Activated B cell treated with CpG ODN at 0.5 μM for 24 hours (primary cell): ENCODE measurements around the gene KDM4B. TPM values are rescaled to one million over a fixed set of nuclear protein-coding genes. Genes with fewer than 3 reads are reported as not detected.
A peak's percentile ranks its signal among the peaks of the same experiment; 100 is the strongest.

Experiments
- ATAC-seq: fragments of 200-7000 bp; cut with Tn5 transposase; one replicate; pipeline ENCODE4 v1.10.0; 2021; ENCODE audit warnings: low read depth, mild to moderate bottlenecking, moderate library complexity
- CTCF ChIA-PET: fragments of 350-600 bp; sonication (Branson Sonifier 250); formaldehyde crosslinking; loops from one replicate; lab custom pipeline; 2021; ENCODE audit warnings: antibody characterized with exemption; lab: Charles Lee
- POLR2A ChIA-PET: fragments of 350-600 bp; sonication (Branson Sonifier 250); formaldehyde crosslinking; loops from one replicate; lab custom pipeline; 2021; ENCODE audit warnings: antibody characterized with exemption; lab: Charles Lee
- DNase-seq: peaks from one replicate; pipeline ENCODE4 v3.0.0; 2022
- H3K27ac Mint-ChIP-seq: one replicate; pipeline ENCODE4 v1.8.0; 2020; ENCODE audit warnings: mixed read lengths
- H3K27me3 Mint-ChIP-seq: one replicate; pipeline ENCODE4 v1.8.0; 2021; ENCODE audit warnings: mixed read lengths
- H3K36me3 Mint-ChIP-seq: one replicate; pipeline ENCODE4 v1.8.0; 2021; ENCODE audit warnings: low read depth, mixed read lengths
- H3K4me1 Mint-ChIP-seq: one replicate; pipeline ENCODE4 v1.8.0; 2021; ENCODE audit warnings: mixed read lengths
- H3K4me3 Mint-ChIP-seq: one replicate; pipeline ENCODE4 v1.8.0; 2020; ENCODE audit warnings: mild to moderate bottlenecking, mixed read lengths
- H3K9me3 Mint-ChIP-seq: one replicate; pipeline ENCODE4 v1.8.0; 2020; ENCODE audit warnings: mixed read lengths
- intact Hi-C: fragments of 100-400 bp; cut with micrococcal nuclease; formaldehyde crosslinking; loops from one replicate; pipeline ENCODE4 v1.15.1; 2024
- total RNA-seq: library from RNA; stranded (reverse); gene quantifications from 2 replicates; pipeline ENCODE4 v1.2.3, GENCODE V29; 2022
- TF ChIP-seq, protein P1 (sequence below): fragments of 200-600 bp; IDR thresholded peaks from one replicate; pipeline ENCODE4 v1.8.0; 2022; ENCODE audit warnings: antibody characterized with exemption, mild to moderate bottlenecking

The KDM4B gene
- 76.4 and 88.9 TPM in 2 replicates for total RNA-seq

DNA sequence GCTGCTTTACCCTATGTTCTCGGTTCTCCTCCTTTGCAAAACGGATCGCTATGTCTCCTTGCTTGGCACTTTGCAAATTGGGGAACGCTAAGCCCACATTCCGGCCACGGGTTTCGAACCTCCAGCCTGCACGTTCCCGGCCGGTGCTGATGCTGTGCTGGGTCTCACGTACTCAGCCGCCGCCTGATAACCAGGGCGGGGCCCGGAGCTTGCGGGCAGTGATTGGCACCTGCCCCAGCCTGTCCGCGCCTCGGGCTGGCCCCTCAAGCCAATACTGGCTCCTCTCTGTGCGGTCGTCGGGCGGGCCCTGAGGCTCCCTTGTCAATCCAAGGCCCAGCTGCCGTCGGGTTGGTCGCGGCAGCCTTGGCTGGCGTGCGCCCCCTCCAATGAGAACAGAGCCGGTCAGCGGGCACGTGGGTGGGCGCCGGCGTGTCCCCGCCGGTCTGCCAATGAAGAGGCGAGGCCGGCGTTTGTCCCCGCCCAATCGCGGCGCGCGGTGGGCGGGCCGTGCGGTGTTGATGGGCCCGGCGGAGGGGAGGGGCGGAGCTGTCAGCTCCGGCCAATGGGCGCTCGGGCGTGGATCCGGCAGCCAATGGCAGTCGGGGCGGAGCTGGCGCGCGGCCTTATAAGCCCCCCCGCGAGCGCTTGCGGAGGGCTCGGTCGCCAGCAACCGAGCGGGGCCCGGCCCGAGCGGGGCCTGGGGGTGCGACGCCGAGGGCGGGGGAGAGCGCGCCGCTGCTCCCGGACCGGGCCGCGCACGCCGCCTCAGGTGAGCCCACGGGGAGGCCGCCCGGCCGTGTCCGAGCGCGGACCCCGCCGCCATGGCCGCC, at the start of gene KDM4B:
KDM4B (plus strand) TSS at position 652 of the 830 bp plus-strand sequence. CDS start 63,778 bp downstream, outside the sequence.
- peak within 1 kb of the TSS; percentile 88 for H3K27ac Mint-ChIP-seq
- H3K4me1 Mint-ChIP-seq: peaks cover 31% of the 10 kb centered on the region
- H3K4me3 Mint-ChIP-seq: peak within 1 kb of the TSS; percentile 88
- H3K27me3 Mint-ChIP-seq: no peaks in the 10 kb centered on the region
- DNase-seq (peak; percentile 99), ATAC-seq (peak; percentile 89)
- intact Hi-C loops: loop anchor here (1.0 to 2.0 kb wide), 7 partner anchors 9 to 244 kb away; partner anchors contain the start of genes FEM1A and PLIN3
- ChIA-PET POLR2A (interaction anchor here (0.5 to 3.3 kb wide), 25 partner anchors 8 to 1769 kb away, joined by 3 to 23 read pairs (median 4); partner anchors contain the start of genes CATSPERD, DPP9, FEM1A and GPR108), CTCF (interaction anchor here (0.6 to 1.3 kb wide), 5 partner anchors 9 to 177 kb away, joined by 3 to 5 read pairs (median 3); partner anchors contain the start of gene FEM1A)
- TF ChIP-seq, protein P1, sequence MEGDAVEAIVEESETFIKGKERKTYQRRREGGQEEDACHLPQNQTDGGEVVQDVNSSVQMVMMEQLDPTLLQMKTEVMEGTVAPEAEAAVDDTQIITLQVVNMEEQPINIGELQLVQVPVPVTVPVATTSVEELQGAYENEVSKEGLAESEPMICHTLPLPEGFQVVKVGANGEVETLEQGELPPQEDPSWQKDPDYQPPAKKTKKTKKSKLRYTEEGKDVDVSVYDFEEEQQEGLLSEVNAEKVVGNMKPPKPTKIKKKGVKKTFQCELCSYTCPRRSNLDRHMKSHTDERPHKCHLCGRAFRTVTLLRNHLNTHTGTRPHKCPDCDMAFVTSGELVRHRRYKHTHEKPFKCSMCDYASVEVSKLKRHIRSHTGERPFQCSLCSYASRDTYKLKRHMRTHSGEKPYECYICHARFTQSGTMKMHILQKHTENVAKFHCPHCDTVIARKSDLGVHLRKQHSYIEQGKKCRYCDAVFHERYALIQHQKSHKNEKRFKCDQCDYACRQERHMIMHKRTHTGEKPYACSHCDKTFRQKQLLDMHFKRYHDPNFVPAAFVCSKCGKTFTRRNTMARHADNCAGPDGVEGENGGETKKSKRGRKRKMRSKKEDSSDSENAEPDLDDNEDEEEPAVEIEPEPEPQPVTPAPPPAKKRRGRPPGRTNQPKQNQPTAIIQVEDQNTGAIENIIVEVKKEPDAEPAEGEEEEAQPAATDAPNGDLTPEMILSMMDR: no peak
- peaks cover 5% of the 10 kb centered on the region for H3K36me3 Mint-ChIP-seq
- H3K9me3 Mint-ChIP-seq: no peaks in the 10 kb centered on the region

DNA sequence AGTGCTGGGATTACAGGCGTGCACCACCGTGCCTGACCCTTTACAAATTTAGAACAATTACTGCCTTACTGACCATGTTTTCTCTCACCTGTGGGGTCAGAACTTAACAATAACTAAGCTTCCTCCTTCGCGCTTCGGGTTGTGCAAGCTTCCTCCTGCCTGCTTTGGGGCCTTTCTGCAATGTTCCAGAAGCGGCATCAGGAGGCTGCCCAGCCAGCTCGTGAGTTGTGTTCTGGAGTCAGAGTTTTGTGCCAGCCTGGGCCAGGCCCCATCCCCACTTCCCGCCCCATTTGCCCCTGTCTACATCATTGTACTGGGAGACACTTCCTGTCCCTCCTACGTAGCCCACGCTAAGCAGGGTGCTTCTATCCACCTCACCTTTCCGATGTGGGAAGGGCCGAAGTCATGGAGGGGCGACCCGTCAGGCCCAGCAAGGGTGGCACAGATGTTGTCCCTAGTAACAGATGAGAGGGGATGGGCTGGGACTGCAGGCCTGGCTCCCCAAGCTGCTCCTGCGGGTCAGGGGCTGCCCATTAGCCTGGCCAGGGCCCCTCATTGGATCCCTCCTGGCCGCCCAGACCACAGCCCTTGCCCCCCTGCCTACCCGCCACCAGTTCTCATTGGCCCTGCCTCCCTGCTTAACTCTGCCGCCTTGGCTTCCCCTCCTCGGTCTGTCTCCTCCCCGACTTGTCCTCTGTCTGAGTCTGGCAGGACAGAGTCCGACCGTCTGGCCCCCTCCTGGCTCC, 46.2 kb upstream of the KDM4B start:
- Mint-ChIP-seq H3K9me3 (no peaks in the 10 kb centered on the region), H3K27me3 (no peaks in the 10 kb centered on the region), H3K27ac (no peak overlapping the region), H3K4me3 (no peak overlapping the region), H3K36me3 (no peaks in the 10 kb centered on the region), H3K4me1 (no peaks in the 10 kb centered on the region)
- TF ChIP-seq, protein P1: no peak
- DNase-seq (no peak), ATAC-seq (no peak)
- intact Hi-C loops: no loop called here
- CTCF ChIA-PET: interaction anchor here (0.8 kb wide), 1 partner anchor 108 kb away, joined by 3 read pairs; no protein-coding TSS in a partner anchor
- POLR2A ChIA-PET: no interaction called here

GRCh38 chr19:4923276-4923747, 45.6 kb upstream of the KDM4B start:
- no peak overlapping the region for H3K4me3 Mint-ChIP-seq
- ChIA-PET CTCF (no interaction called here), POLR2A (no interaction called here)
- H3K4me1 Mint-ChIP-seq: no peaks in the 10 kb centered on the region
- no peak overlapping the region for H3K27ac Mint-ChIP-seq
- ATAC-seq (no peak), DNase-seq (no peak)
- TF ChIP-seq, protein P1: no peak
- H3K9me3 Mint-ChIP-seq: no peaks in the 10 kb centered on the region
- no peaks in the 10 kb centered on the region for H3K27me3 Mint-ChIP-seq
- intact Hi-C loops: no loop called here
- no peaks in the 10 kb centered on the region for H3K36me3 Mint-ChIP-seq

DNA sequence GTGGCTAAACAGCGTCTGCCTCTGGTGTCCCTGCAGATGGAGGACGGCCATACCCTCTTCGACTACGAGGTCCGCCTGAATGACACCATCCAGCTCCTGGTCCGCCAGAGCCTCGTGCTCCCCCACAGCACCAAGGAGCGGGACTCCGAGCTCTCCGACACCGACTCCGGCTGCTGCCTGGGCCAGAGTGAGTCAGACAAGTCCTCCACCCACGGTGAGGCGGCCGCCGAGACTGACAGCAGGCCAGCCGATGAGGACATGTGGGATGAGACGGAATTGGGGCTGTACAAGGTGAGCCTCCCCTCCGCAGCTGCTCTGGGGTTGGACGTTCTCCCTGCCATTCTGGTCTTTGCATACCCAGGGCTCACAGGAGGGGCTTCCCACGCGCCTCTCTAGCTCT, 39.7 kb upstream of the KDM4B start:
- intact Hi-C loops: no loop called here
- ChIA-PET CTCF (no interaction called here), POLR2A (interaction anchor here (0.6 kb wide), 1 partner anchor 28 kb away, joined by 3 read pairs; no protein-coding TSS in a partner anchor)
- H3K27me3 Mint-ChIP-seq: no peaks in the 10 kb centered on the region
- TF ChIP-seq, protein P1: no peak
- no peaks in the 10 kb centered on the region for H3K9me3 Mint-ChIP-seq
- H3K4me1 Mint-ChIP-seq: peaks cover 10% of the 10 kb centered on the region
- DNase-seq: no peak
- H3K27ac Mint-ChIP-seq: no peak overlapping the region
- H3K36me3 Mint-ChIP-seq: no peaks in the 10 kb centered on the region
- ATAC-seq: no peak
- no peak overlapping the region for H3K4me3 Mint-ChIP-seq
